ENCODE data around the gene SLC25A53. TPM values are rescaled to one million over a fixed set of nuclear protein-coding genes. Genes with fewer than 3 reads are reported as not detected.
A peak's percentile ranks its signal among the peaks of the same experiment; 100 is the strongest.

SLC25A53 gene
- total RNA-seq, 3 donors from 2014 or later, result 16.4 to 21.1 (median 17.6) TPM

DNA sequence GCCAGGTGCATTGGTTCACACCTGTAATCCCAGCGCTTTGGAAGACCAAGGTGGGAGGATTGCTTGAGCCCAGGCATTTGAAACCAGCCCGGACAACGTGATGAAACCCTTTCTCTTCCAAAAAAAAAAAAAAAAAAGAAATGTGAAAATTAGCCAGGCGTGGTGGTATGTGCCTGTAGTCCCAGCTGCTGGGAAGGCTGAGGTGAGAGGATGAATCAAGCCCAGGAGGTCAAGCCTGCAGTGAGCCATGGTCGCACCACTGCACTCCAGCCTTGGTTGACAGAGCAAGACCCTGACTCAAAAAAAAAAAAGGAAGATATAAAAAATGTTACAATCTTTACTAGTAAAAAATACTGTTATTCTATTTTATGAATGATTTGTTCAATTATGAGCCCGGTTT, 15.3 kb upstream of the SLC25A53 start:
- no peak for DNase-seq (ENCODE audit: low spot score in 2 of 2)
- intact Hi-C loops (cut with DNase I; ENCODE audit: low total_unique reads), result no loop called here
- H3K27ac ChIP-seq, result no peak overlapping the region
- H3K9me3 ChIP-seq, result no peaks in the 10 kb centered on the region
- peaks cover 0 to 3% of the 10 kb centered on the region in 2 donors for H3K27me3 ChIP-seq
- TF ChIP-seq POLR2AphosphoS5 (IDR thresholded peaks at IDR 0.05) (no peak), POLR2A (IDR thresholded peaks at IDR 0.05) (no peak)
- TF ChIP-seq, protein P1, sequence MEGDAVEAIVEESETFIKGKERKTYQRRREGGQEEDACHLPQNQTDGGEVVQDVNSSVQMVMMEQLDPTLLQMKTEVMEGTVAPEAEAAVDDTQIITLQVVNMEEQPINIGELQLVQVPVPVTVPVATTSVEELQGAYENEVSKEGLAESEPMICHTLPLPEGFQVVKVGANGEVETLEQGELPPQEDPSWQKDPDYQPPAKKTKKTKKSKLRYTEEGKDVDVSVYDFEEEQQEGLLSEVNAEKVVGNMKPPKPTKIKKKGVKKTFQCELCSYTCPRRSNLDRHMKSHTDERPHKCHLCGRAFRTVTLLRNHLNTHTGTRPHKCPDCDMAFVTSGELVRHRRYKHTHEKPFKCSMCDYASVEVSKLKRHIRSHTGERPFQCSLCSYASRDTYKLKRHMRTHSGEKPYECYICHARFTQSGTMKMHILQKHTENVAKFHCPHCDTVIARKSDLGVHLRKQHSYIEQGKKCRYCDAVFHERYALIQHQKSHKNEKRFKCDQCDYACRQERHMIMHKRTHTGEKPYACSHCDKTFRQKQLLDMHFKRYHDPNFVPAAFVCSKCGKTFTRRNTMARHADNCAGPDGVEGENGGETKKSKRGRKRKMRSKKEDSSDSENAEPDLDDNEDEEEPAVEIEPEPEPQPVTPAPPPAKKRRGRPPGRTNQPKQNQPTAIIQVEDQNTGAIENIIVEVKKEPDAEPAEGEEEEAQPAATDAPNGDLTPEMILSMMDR (IDR thresholded peaks at IDR 0.05), result no peak
- H3K4me1 ChIP-seq, result no peaks in the 10 kb centered on the region
- H3K36me3 ChIP-seq, result no peaks in the 10 kb centered on the region
- no peak overlapping the region for H3K4me3 ChIP-seq

DNA sequence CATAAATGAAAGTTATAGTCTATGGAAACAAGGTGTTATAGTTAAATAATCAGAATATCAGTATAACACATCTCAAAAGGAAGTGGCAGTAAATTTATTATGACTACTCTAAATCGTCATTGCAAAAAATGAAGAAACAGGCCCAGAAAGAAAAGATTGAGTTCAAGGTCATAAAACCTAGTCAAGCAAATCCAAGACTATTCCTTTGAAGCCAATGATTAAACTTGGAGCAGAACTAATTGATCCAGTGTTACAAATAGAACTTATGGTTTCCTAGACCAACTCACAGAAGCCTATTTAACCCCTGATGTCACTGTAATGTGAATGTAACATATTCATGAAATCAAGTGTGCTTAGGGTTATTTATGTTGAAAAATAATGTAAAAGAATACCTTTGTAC, 11.3 kb upstream of the SLC25A53 start:
- Histone ChIP-seq H3K27me3 (peaks cover 0 to 11% of the 10 kb centered on the region in 2 donors), H3K9me3 (no peaks in the 10 kb centered on the region), H3K4me3 (peak overlapping the region in 1 of 3 donors; percentile 71), H3K36me3 (no peaks in the 10 kb centered on the region), H3K27ac (no peak overlapping the region), H3K4me1 (no peaks in the 10 kb centered on the region)
- DNase-seq (ENCODE audit: low spot score in 2 of 2), result no peak
- intact Hi-C loops (cut with DNase I; ENCODE audit: low total_unique reads), result no loop called here
- TF ChIP-seq POLR2A (IDR thresholded peaks at IDR 0.05), result no peak
- TF ChIP-seq POLR2AphosphoS5 (IDR thresholded peaks at IDR 0.05), result no peak
- TF ChIP-seq, protein P1 (IDR thresholded peaks at IDR 0.05), result no peak

DNA sequence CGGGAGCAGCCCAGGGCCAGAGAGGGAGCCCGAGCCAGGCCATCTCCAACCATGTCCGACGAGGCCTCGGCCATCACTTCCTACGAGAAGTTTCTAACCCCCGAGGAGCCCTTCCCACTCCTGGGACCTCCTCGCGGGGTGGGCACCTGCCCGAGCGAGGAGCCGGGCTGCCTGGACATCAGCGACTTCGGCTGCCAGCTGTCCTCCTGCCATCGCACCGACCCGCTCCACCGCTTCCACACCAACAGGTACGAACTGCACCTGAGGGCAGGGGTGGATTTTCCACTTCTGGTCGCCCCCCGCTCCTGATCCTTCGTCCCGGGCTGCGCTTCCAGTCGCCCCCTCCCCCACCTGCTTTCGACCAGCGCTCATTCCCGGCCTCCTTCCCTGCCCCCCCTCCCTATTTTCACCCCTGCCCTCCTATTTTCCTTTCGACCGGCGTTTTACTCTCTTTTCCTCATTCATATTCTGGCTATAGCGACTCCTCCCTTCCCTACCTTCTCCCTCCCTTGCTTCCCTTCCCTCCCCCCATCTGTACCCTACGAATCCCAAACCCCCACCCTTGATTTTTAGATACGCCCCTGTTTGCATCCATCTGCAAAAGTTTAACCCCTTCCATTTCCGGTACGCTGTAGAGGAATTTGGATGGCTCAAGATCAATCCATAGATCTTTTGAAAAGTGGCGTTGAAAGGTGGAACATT, 10.1 kb upstream of the SLC25A53 start:
- intact Hi-C loops (cut with DNase I; ENCODE audit: low total_unique reads), result no loop called here

DNA sequence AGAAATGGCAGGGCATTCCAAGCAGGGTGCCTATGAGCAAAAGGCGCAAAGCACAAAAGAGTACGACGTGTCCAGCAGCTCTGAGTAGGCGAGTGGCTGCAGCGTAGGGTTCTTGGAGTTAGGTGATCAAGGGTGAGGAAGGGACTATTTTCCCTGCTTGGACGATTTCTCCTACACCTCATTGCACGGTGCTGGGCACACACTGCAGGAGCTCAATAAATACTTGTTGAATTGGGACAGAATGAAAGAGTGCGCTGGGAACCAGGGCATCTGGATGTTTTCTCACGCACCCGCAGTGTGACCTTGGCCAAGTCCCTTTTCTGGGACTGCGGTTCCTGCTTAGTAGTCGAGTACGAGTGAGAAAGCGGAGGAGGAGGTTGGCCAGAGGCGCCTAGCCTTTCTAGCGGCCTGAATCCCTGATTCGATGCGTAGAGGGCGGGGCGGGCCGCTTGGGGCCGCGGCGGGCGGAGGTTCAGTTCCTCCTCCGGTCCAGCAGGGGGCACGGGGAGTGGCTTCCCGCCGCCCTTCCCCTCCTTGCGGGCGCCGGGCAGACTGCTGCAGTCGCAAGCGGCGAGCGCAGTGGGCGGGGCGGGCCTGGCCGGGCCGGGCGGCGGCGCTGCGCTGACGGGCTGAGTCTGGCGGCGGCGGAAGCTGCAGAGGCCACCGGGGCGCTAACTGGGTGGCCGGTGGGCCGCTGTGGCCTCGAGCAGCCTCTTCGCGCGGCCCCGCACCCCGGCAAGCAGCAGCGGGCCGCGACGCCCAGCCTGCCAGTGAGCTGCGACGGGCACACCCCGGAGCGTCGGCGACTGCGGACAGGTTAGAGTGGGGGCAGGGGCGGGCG, 9.3 kb upstream of the SLC25A53 start, which contains the start of gene FAM199X:
TSS of gene FAM199X (plus strand) at position 560 of the 841 bp plus-strand sequence. CDS start 333 bp downstream, outside the sequence.
- TF ChIP-seq POLR2A (IDR thresholded peaks at IDR 0.05), result no peak
- TF ChIP-seq, protein P1 (IDR thresholded peaks at IDR 0.05), result peak; percentile 41 to 67 (median 51)
- peak in 1 of 3 donors; percentile 27 for TF ChIP-seq POLR2AphosphoS5 (IDR thresholded peaks at IDR 0.05)
- Histone ChIP-seq H3K27ac (peak within 1 kb of the TSS; percentile 76 to 88), H3K36me3 (no peaks in the 10 kb centered on the region), H3K27me3 (peaks cover 0 to 22% of the 10 kb centered on the region in 2 donors), H3K4me3 (peak within 1 kb of the TSS; percentile 71 to 72 (median 72)), H3K4me1 (no peaks in the 10 kb centered on the region), H3K9me3 (no peaks in the 10 kb centered on the region)
- peak; percentile 76 to 85 for DNase-seq (ENCODE audit: low spot score in 2 of 2)
- intact Hi-C loops (cut with DNase I; ENCODE audit: low total_unique reads), result no loop called here

More for the DNA sequence above, 10.1 kb upstream of the SLC25A53 start:
- peak overlapping the region; percentile 71 to 72 (median 72) for H3K4me3 ChIP-seq
- peaks cover 0 to 14% of the 10 kb centered on the region in 2 donors for H3K27me3 ChIP-seq
- H3K9me3 ChIP-seq, result no peaks in the 10 kb centered on the region
- peak overlapping the region; percentile 76 to 88 for H3K27ac ChIP-seq
- TF ChIP-seq, protein P1 (IDR thresholded peaks at IDR 0.05), result no peak
- TF ChIP-seq POLR2A (IDR thresholded peaks at IDR 0.05) (no peak), POLR2AphosphoS5 (IDR thresholded peaks at IDR 0.05) (no peak)
- H3K36me3 ChIP-seq, result no peaks in the 10 kb centered on the region
- no peak for DNase-seq (ENCODE audit: low spot score in 2 of 2)
- no peaks in the 10 kb centered on the region for H3K4me1 ChIP-seq

Measured in breast epithelium (tissue), 4 donors.